Calu3 (cell line): ENCODE data around the gene ATP2C2. TPM values are rescaled to one million over a fixed set of nuclear protein-coding genes. Genes with fewer than 3 reads are reported as not detected.

Experiments
- BruUV-seq: library from RNA; stranded (reverse); fragments of 400-500 nt; replicated peaks from 2 replicates; lab custom pipeline; 2021; lab: Mats Ljungman, UMichigan
- CTCF ChIA-PET: fragments of 300-600 bp; sonication (Branson Sonifier 250); formaldehyde crosslinking; loops from one replicate; lab custom pipeline; 2022; ENCODE audit warnings: antibody characterized with exemption; lab: Charles Lee
- DNase-seq: peaks from one replicate; pipeline ENCODE4 v3.0.0; 2022
- H3K27ac Mint-ChIP-seq: one replicate; pipeline ENCODE4 v1.8.0; 2022; ENCODE audit warnings: mixed read lengths; ENCODE audit not compliant: unreplicated experiment
- H3K27me3 Mint-ChIP-seq: one replicate; pipeline ENCODE4 v1.8.0; 2022; ENCODE audit warnings: mixed read lengths; ENCODE audit not compliant: unreplicated experiment
- H3K36me3 Mint-ChIP-seq: one replicate; pipeline ENCODE4 v1.8.0; 2022; ENCODE audit warnings: mild to moderate bottlenecking, moderate library complexity, mixed read lengths; ENCODE audit not compliant: insufficient read depth, unreplicated experiment
- H3K4me1 Mint-ChIP-seq: one replicate; pipeline ENCODE4 v1.8.0; 2022; ENCODE audit warnings: mild to moderate bottlenecking, low read depth, mixed read lengths; ENCODE audit not compliant: unreplicated experiment
- H3K4me3 Mint-ChIP-seq: one replicate; pipeline ENCODE4 v1.8.0; 2022; ENCODE audit warnings: mild to moderate bottlenecking, low read depth, moderate library complexity, mixed read lengths; ENCODE audit not compliant: unreplicated experiment
- H3K9me3 Mint-ChIP-seq: one replicate; pipeline ENCODE4 v1.8.0; 2022; ENCODE audit warnings: low read depth, mixed read lengths; ENCODE audit not compliant: unreplicated experiment
- CTCF ChIP-seq: fragments of 200-600 bp; IDR thresholded peaks from one replicate; pipeline ENCODE4 v1.8.0; 2022; ENCODE audit warnings: antibody characterized with exemption; ENCODE audit not compliant: unreplicated experiment
- intact Hi-C: fragments of 100-400 bp; cut with micrococcal nuclease; formaldehyde crosslinking; loops from one replicate; pipeline ENCODE4 v1.10.0; 2022; ENCODE audit not compliant: unreplicated experiment
- total RNA-seq: library from RNA; stranded (reverse); gene quantifications from 2 replicates; pipeline ENCODE4 v1.2.3, GENCODE V29; 2022

Gene ATP2C2
- total RNA-seq, 1 experiment from 2014 or later = 30.5 TPM

- no peaks in the 10 kb centered on the region for H3K4me1 Mint-ChIP-seq
- no TSS peak for BruUV-seq
- CTCF ChIA-PET = no interaction called here
- no peak for DNase-seq
- no peak for TF ChIP-seq CTCF
- H3K27me3 Mint-ChIP-seq = peaks cover 30% of the 10 kb centered on the region
- H3K4me3 Mint-ChIP-seq = no peak overlapping the region
- no peaks in the 10 kb centered on the region for H3K36me3 Mint-ChIP-seq
- intact Hi-C loops = no loop called here
- H3K9me3 Mint-ChIP-seq = no peaks in the 10 kb centered on the region
- H3K27ac Mint-ChIP-seq = no peak overlapping the region
These were observed 37.7 kb upstream of the ATP2C2 start for GRCh38 chr16:84330685-84331050.

GRCh38 chr16:84331998-84332780 lies 36.1 kb upstream of the ATP2C2 start:
- Mint-ChIP-seq H3K27me3 (peaks cover 30% of the 10 kb centered on the region), H3K27ac (no peak overlapping the region), H3K4me1 (no peaks in the 10 kb centered on the region), H3K9me3 (peaks cover 3% of the 10 kb centered on the region), H3K36me3 (no peaks in the 10 kb centered on the region), H3K4me3 (no peak overlapping the region)
- no peak for TF ChIP-seq CTCF
- BruUV-seq = no TSS peak
- CTCF ChIA-PET = no interaction called here
- intact Hi-C loops = no loop called here
- DNase-seq = no peak

GRCh38 chr16:84332975-84333684 lies 35.2 kb upstream of the ATP2C2 start:
- H3K27me3 Mint-ChIP-seq = peaks cover 21% of the 10 kb centered on the region
- no peak overlapping the region for H3K4me3 Mint-ChIP-seq
- no peaks in the 10 kb centered on the region for H3K4me1 Mint-ChIP-seq
- no peak for DNase-seq
- CTCF ChIA-PET = no interaction called here
- intact Hi-C loops = no loop called here
- no peaks in the 10 kb centered on the region for H3K36me3 Mint-ChIP-seq
- peaks cover 5% of the 10 kb centered on the region for H3K9me3 Mint-ChIP-seq
- no TSS peak for BruUV-seq
- H3K27ac Mint-ChIP-seq = no peak overlapping the region
- no peak for TF ChIP-seq CTCF

GRCh38 chr16:84334058-84334457 lies 34.3 kb upstream of the ATP2C2 start:
- intact Hi-C loops = no loop called here
- Mint-ChIP-seq H3K4me1 (no peaks in the 10 kb centered on the region), H3K4me3 (no peak overlapping the region), H3K27ac (no peak overlapping the region), H3K27me3 (peaks cover 14% of the 10 kb centered on the region), H3K9me3 (peaks cover 5% of the 10 kb centered on the region), H3K36me3 (no peaks in the 10 kb centered on the region)
- BruUV-seq = no TSS peak
- no peak for DNase-seq
- CTCF ChIA-PET = no interaction called here
- TF ChIP-seq CTCF = no peak
